HK-2 (cell line): ENCODE data around the gene SRGAP1.

Experiments used
- DNase-seq: peaks from one replicate; pipeline ENCODE4 v3.0.0-alpha.2; 2018; ENCODE audit not compliant: unreplicated experiment

Gene SRGAP1

DNA sequence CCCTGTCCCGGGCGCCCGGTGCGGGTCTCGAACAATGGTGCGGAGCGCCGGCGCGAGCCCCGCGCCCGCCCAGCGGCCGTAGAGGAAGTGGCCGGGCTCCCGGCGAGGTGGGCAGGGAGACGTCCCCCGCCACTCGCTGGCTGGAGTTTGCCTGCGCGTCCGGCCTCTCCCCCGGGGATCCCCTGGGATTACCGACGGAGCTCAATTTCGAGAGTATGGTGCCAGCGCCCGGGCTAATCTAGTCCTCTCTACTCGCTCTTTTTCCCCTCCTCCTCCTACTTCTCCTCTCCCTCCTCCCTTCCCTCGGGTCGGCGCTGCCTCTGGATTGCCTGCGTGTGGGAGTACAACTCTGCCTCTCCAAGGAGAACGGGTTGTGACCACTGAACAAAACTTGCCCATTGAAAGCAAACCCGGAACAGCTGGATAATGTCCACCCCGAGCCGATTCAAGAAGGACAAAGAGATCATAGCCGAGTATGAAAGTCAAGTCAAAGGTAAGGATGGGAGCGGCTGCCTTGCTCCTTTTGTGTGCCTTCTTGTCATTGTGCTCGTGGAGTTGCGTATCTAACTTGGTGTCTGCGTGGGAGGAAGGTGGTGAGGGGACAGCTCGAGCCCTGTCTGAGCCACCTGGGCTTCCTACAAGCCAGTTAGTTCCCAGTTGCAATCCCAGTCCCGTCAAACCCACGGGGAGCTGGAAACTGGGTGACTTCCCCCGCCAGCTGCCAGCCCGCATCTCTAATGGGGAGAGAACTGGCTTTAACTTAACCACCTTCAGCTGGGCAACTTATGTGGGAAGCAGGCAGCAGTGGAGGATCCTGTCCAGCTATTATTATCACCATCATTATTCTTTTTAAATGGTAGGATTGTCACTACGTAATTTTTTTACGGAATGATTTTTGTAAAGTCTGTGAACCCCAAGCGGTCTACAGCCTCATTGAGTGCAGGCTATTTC lies at the start of gene SRGAP1:
Gene SRGAP1, plus strand, starts transcription at position 310 of the 951 bp plus-strand sequence. Its CDS starts 117 bp downstream, at position 427.
- DNase-seq = peak; percentile 60

DNA sequence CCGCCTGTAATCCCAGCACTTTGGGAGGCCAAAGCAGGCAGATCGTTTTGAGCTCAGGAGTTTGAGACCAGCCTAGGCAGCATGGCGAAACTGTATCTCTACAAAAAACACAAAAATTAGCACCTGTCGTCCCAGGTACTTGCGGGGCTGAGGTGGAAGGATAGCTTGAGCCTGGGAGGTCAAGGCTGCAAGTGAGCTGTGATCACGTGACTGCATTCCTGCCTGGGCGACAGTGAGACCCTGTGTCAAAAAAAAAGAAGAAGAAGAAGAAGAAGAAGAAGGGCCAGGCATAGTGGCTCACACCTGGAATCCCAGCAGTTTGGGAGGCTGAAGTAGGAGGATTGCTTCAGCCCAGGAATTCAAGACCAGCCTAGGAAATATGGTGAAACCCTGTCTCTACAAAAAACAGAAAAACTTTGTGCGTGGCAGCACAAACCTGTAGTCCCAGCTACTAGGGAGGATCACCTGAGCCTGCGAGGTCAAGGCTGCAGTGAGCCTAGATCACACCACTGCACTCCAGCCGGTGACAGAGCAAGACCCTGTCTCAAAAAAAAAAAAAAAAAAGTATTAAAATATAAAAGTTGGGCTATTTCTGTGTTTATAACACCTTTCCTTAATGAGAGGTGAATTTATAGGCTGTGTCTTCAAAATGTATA lies 49.3 kb upstream of the SRGAP1 start:
- no peak for DNase-seq

DNA sequence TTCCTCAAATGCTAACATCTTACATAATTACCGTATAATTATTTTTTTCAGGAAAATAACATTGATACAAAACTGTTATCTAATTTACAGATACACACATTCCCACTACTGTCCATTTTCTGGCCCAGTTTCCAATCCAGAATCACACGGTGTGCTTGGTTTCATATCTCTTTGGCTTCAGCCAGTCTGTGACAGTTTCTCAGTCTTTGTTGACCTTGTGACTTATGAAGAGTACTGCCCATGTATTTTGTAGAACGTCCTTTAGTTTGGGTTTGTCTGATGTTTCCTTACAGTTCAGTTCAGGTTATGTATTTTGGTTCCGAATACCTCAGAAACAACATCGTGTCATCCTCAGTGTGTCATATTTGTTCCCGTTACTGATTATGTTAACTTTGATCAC lies 48.6 kb upstream of the SRGAP1 start:
- no peak for DNase-seq

DNA sequence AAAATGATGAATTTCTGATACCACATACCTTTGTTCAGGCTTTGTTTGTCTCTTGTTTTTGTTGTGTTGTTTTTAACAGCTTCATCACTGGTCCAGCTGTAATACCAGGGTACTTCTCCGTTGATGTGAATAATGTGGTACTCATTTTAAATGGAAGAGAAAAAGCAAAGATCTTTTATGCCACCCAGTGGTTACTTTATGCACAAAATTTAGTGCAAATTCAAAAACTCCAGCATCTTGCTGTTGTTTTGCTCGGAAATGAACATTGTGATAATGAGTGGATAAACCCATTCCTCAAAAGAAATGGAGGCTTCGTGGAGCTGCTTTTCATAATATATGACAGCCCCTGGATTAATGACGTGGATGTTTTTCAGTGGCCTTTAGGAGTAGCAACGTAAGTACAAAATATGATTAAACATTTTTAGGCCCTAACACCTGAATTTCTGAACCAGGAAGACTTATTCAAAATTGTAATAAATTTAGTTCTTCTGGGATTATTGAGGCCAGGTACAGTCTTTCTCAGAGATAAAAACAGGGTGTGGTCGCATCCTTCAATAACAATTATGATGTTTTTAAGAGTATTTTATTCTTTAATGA lies 42.4 kb upstream of the SRGAP1 start:
- no peak for DNase-seq

DNA sequence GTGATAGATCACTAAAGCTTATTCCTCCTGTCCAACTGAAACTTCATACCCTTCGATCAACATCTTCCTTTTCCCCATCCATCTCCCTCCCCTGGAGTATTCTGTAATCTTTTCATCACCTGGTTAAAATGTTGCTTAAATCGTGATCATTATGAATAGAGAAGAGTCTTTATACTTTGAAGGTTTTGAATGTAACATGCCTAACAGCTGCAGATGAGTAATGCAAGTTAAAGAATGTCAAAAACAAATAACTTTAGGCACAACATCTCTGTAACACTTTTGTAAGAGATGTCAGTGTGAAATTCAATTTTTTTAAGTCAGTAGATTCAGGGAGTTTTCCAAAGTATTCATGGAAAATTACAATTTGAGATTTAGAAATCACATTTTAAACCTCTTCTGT lies 39.8 kb upstream of the SRGAP1 start:
- DNase-seq = no peak

DNA sequence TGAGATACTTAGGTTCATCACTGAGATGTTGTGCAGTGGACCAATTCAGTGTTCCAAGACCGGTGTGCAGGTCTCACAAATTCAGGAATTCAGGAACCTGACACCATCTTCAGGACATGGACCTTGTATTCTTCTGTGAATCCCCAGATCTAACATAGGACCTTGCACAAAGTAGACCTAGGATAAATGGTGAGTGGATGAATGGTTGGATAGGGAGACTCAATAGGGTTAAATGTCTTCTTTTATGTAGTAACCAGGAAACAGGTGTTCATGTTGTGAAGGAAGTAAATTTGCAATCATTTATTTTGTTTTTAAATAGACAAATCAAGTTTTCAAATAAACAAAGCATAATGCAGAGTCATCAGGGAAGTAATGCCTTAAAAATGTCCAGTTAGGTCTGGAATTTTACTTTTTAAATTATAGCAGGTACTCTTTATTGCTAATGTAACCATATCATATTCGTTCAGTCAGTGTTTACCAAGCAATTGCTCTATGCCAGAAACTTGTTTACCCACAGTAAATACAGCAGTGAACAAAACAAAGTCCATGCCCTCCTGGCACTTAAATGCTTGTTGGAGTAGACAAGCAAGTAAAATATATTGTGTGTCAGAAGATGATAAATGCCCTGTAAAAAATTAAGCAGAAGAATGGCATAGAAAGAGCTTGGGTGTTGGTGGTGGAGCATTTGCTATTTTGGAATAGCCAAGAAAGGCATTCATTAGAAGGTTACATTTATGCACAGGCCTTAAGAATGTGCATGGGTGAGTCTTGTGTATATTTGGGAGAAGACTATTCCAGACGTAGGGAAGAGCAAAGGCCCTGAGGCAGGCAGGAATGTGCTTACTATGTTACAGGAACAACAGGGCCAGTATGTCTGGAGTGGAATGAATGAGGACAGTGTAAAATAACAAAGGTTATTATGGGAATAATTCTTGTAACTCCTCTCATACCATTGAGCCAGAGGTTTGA lies 38.5 kb upstream of the SRGAP1 start:
- DNase-seq = no peak

DNA sequence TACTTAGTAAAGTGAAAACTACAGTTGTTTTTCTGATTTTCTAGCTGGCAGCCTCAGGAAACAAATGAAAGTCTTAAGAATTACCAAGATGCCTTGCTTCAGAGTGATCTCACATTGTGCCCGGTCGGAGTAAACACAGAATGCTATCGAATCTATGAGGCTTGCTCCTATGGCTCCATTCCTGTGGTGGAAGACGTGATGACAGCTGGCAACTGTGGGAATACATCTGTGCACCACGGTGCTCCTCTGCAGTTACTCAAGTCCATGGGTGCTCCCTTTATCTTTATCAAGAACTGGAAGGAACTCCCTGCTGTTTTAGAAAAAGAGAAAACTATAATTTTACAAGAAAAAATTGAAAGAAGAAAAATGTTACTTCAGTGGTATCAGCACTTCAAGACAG lies 35.9 kb upstream of the SRGAP1 start:
- no peak for DNase-seq

DNA sequence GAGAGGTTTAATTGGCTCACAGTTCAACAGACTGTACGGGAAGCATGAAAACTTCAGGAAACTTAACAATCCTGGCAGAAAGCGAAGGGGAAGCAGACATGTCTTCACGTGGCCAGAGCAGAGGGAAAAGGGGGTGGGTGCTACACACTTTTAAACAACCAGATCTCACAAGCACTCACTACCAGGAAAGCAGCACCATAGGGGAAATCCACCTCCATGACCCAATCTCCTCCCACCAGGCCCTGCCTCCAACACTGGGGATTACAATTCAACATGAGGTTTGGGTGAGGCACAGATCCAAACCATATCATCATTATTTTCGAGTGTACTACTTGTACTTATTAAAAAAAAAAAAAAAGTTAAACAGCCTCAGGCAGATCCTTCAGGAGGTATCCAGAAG lies 34.9 kb upstream of the SRGAP1 start:
- no peak for DNase-seq

DNA sequence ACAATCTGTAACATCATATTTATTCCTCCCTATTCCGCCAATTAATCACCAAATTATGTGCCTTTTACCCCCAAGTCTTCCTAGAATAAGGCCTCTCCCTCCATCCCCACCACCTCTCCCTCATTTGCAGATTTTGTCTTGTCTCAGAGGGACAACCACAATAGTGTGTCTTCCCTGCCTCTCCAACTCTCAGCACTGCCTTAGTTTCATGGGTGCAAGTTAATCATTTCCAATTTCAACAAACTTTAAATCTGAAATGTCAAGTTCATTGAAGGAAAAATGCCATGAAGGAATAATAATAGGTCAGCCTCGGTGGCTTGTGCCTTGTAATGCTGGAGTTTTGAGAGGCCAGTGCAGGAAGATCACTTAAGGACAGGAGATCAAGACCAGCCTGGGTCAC lies 33.2 kb upstream of the SRGAP1 start:
- no peak for DNase-seq

DNA sequence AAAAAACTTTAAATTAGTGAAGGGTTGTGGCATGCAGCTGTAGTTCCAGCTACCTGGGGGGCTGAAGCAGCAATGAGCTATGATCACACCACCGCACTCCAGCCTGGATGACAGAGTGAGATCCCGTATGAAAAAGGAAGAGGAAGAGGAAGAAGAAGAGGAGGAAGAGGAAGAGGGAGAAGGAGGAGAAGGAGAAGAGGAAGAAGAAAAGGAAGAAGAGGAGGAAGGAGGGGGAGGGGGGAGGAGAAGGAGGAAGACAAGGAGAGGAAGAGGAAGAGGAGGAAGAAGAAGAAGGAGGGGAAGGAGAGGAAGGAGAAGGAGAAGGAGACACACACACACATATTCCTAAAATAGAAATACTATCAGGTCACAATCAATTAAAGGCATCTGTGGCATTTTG lies 32.7 kb upstream of the SRGAP1 start:
- DNase-seq = no peak

DNA sequence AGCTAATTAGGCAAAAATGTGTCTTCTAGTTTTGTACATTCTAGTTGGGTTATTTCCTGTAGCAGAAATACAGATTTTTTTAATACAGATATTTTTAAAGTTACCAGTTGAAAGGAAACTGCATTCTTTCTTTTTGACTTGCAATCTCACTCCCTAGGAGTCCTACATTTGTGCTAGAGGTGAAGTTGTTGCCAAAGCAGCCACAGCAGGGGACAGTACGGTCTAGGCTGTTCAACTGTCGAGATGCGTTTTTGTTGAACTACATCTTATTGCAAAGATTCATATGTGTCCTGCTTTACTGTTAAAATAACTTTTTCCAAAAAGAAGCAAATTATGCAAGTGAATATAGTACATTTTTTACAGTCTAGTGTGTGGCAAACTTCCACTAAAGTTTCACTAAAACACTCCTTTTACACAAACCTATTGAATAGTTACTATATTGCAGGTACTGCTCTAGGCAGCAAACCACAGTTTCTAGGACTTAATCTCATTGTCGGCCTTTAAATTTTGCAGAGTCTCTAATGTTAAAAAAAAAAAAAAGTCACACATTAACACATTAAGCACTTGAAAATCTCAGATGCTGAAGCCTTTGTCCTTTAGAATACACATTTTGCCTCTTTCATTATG lies 30.2 kb upstream of the SRGAP1 start:
- no peak for DNase-seq

DNA sequence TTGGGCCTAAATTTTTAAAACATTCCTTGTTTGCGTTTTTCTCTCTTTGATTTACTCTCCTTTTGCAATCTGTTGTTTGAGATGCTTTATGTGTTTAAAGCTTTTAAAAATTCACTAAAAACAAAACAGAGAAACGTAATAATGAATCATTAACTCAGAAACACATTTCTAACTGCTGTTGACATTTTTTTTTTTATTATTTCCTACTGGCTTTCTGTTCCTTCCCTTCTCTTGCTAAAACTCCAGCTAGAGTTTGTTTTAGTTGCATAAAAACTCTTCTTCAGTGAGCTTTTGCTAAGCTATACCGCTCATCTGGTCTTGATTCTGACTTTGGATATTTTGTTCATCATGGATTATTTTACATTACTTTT lies 29.0 kb upstream of the SRGAP1 start:
- DNase-seq = no peak

DNA sequence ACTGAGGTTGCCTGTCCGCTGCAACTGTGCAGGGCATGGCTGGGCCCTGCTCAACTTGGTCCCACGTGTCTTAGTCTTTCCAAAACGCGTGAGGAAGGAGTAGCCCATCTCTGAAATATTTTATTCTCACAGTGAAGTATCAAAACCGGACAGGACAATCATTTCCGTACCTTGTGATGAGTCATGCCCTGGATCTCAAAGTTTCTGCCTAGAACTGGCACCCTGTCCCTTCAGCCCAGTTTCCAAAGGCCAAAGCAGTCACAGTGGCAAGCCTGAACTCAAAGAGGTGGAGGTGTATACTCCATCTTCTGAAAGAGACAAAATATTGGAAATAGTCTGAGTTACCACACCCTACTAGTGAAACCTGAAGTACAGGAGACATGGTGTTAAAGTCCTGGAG lies 28.5 kb upstream of the SRGAP1 start:
- no peak for DNase-seq

DNA sequence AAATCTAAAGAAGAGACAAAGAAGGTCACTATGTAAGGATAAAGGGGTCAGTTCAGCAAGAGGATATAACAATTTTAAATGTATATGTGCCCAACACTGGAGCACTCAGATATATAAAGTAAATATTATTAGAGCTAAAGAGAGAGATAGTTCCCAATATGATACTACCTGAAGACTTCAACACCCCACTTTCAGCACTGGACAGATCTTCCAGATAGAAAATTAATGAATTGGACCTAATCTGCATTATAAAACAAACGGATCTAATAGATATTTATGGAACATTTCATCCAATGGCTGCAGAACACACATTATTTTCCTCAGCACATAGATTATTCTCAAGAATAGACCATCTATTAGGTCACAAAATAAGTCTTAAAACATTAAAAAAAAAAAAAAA lies 24.1 kb upstream of the SRGAP1 start:
- DNase-seq = no peak

DNA sequence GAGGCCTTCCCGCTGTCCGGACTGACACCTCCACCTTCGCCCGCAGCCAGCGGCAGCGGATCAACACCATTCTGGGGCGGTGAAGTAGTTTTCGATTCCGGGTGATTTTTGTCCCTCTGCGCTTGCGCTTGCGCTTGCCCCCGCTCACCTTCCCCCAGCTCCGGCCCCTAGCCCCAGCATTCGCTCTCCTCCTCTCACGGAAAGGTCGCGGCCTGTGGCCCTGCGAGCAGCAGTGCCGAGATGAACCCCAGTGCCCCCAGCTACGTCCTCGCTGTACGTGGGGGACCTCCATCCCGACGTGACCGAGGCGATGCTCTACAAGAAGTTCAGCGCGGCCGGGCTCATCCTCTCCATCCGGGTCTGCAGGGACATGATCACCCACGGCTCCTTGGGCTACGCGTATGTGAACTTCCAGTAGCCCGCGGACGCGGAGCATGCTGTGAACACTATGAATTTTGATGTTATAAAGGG lies 22.7 kb upstream of the SRGAP1 start:
- DNase-seq = no peak

DNA sequence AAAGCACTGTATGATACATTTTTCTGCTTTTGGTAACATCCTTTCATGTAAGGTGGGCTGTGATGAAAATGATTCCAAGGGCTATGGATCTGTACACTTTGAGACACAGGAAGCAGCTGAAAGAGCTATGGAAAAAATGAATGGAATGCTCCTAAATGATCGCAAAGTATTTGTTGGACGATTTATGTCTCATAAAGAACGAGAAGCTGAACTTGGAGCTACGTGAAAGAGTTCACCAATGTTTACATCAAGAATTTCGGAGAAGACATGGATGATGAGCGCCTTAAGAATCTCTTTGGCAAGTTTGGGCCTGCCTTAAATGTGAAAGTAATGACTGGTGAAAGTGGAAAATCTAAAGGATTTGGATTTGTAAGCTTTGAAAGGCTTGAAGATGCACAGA lies 22.1 kb upstream of the SRGAP1 start:
- DNase-seq = no peak

DNA sequence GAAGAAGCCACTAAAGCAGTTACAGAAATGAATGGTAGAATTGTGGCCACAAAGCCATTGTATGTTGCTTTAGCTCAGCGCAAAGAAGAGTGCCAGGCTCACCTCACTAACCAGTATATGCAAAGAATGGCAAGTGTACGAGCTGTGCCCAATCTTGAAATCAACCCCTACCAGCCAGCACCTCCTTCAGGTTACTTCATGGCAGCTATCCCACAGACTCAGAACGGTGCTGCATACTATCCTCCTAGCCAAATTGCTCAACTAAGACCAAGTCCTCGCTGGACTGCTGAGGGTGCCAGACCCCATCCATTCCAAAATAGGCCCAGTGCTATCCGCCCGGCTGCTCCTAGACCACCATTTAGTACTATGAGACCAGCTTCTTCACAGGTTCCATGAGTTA lies 21.5 kb upstream of the SRGAP1 start:
- DNase-seq = no peak

DNA sequence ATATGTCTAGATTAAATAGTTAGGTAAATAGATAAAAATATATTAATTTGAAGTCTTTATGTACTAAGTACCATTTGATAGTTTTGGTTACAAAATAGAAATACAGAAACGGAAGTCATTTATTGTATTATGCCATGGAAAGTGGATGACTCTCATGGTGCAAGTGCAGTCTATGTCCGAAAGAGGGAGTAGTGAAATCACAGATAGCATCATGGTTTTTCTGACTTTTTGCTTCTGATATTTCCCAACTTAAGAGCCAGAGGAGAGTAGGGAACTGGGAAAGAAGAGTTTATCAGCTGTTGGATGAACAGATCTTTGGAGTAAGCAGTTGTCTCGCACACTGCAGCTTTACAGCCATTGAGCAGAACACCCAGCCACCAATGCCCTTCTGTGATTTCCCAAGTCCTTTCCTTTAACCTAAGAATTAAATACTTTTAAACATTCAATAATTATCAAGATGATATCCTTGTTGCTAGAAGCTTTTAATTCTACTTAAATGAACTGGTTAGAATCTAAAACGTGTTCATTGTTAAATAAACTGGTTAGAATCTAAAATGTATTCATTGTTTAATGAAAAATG lies 18.4 kb upstream of the SRGAP1 start:
- no peak for DNase-seq

DNA sequence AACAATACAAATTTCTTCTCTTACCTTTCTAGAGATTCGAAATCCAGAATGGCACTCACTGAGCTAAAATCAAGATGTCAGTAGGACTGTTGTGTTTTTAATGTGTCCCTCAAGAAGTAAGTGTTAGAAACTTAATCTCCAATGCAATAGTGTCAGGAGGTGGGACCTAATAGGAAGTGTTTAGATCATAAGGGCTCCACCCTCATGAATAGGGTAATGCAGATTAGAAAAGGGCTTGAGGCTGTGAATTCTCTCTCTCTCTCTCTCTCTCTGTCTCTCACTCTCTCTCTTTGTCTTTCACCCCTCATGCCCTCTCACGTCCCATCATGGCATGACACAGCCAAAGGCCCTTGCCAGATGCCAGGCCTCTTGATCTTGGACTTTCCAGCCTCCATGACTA lies 15.6 kb upstream of the SRGAP1 start:
- DNase-seq = no peak

DNA sequence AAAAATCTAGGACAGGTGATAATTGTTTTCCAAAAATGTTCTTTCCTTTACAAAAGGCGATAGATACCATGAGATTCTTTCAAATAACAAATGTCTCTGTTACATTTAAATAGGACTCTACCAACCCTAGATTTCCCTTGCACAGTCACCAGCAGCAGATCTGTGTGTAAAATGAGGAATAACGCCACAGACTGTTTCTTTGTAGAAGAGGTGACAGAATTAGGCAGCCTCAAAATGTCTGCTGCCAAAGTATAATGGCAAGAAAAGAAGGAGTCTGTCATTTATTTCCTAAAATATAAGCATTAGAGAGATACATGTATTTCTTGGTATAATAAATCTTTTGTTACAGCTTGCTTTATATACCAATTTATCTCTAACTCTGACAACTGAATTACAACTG lies 8.5 kb upstream of the SRGAP1 start:
- DNase-seq = no peak

DNA sequence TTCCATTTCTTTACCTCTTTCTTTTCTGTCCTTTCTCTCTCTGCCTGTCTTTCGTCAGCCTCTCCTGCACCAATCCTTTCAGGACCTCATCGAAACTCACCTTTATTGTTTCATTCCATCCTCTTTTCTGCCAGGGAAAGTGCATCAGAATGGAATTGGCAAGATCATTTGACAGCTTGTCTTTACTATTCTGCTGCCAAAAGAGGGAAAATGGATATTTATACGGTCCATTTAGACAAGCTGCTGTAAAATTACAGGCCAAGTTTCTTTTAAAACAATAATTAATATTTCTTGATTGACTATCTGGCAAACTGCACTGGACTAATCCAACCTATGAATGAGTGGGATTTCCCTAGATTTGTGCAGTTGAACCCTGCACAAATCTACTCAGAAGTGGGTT lies 7.6 kb upstream of the SRGAP1 start:
- DNase-seq = no peak
